Activated CD8-positive, alpha-beta memory T cell treated with anti-CD3 and anti-CD28 coated beads for 24 hours (primary cell): ENCODE measurements around the gene CIPC.

Source experiments
- DNase-seq: peaks from one replicate; pipeline ENCODE4 v3.0.0-alpha.2; 2020

CIPC gene

DNA sequence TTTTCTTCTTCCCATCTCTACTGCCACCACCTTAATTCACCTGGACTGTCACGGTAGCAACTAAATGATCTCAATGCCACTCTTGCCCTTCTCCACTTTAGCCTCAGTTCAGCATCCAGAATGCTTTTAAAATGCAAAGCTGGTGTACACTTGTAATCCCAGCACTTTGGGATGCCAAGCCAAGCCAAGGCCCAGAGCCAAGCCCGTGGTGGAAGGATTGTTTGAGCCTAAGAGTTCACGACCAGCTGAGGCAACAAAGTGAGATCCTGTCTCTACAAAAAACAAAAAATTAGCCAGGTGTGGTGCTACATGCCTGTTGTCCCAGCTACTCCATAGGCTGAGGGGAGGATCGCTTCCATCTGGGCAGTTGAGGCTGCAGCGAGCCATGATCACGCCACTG lies 5.9 kb downstream of the CIPC start:
- no peak for DNase-seq

DNA sequence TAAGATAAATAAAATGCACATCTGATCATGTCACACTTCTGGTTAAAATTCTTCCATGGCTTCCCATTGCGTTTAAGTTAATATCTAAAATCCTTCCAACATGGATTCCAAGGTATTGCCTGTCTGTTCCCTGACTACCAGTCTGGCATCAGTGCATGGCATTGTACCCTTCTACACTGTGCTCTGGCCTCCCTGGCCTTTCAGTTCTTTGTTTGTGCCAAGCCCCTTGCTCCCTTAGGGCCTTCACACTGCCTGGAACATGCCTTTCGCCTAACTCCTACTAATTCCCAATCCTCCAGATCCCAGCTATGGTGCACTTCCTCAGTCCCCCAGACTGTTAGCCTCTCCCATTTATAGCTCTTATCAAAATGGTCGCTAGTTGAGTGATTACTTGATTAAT lies 6.3 kb downstream of the CIPC start:
- DNase-seq, result no peak

- DNase-seq, result no peak
Observed at GRCh38 chr14:77105145-77105939, 7.3 kb downstream of the CIPC start.

- no peak for DNase-seq
Observed at GRCh38 chr14:77106666-77107065, 8.6 kb downstream of the CIPC start.

DNA sequence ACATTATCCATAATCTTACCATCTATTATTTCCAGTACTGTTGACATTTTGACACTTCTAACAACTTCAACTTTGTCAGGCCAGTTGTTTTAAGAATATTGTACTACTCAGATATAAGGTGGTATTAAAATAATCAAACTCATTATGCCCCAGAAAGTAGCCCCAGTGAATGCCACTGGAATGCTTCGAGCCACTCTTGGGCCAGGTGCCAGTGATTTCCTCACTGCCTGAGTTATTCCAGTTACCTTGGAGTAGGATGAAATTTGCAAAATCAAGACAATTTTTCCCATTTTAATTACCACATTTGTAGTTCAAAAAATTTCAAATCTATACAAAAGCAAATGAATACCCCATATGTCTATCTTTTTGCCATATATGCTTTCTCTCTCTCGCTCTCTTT lies 9.2 kb downstream of the CIPC start:
- DNase-seq, result no peak

DNA sequence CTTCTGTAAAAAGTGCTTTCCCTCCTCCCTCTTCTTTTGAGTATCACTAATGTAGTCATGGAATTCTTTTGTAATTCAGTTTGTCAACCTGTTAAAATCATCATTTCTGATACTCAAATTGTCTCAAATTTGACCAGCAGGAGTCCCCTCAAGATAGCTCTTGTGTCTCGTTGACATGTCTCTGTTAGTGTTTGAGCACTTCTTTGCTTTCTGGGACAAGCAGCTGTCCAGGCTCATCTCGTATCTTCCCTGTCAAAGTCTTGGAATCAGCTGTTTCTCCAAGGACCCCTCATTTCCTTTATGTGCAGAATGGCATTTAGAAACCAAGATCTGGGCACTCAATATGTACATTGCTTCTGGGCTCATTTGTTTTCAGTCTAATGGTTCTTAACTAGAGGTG lies 10.7 kb downstream of the CIPC start:
- no peak for DNase-seq

- no peak for DNase-seq
Observed at GRCh38 chr14:77109656-77110055, 11.6 kb downstream of the CIPC start.

- DNase-seq, result no peak
Observed at GRCh38 chr14:77110286-77110685, 12.2 kb downstream of the CIPC start.

DNA sequence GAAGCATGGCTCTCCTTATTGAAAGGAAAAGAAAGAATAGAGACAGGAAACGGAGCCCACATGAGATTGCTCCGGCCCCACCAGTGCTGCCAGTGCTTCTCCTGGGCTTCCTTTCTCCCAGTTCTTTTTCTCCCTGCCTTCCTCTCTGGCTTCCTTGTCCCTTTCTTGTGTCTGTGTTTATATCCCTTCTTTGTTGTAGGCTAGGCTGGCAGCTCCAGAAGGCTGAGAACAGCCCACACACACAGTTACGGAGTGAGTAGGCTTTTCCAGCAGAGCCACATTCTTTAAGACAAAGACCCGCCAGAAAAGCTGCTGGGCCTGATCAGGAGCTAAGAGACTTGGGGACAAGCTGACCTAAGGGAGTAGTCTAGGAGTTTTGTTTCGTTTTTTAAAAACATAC lies 13.0 kb downstream of the CIPC start:
- DNase-seq, result no peak

GRCh38 chr14:77113644-77114043 lies 15.6 kb downstream of the CIPC start:
- no peak for DNase-seq

DNA sequence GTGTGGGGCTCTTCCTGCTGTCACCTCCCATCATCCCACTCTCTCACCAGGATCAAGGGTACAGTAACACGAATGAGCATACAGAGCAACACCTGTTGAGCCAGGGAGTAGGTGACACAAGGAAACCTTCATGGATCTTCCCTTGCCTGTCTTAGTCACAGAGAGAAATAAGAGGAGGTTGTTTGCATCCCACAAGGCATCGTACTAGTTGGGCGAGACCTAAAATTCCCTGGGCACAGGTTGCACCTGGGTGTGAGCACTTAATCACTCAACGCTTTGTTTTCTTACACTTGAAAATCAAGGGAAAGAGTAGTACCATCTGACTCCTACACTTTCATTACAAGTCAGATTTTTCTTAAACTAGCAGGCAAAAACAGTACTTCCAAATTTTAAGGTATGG lies 16.6 kb downstream of the CIPC start:
- DNase-seq, result no peak

DNA sequence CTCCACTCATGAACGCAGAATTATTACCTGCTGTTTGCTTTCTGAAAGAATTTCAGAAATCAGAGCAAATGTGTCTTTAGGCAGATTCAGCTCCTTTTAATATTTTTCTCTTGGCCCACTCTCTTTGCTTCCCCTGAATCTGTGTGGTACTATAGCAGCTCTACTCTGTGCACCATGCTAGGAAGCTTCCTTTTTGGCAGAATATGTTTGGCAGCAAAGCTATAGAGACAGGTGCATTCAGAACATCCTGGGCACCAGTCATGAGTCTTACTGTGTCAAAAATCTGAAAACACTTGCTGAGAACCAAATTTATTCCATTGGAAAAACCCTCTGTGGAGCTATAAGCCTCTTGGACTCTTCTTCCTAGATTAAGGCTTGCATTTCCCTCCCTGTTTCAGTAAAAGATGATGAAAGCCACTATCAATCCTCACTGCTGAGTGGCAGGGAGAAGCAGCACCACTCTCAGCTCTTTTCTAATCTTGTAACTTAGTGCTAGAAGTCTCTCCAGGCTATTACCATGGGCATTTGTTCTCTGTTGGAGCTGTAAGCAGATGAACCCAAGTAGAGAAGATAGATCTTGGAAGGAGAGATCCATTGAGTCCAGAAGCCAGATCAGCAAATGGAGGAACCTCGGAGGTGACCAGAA lies 18.2 kb downstream of the CIPC start:
- no peak for DNase-seq

GRCh38 chr14:77119851-77120250 lies 21.8 kb downstream of the CIPC start:
- no peak for DNase-seq

DNA sequence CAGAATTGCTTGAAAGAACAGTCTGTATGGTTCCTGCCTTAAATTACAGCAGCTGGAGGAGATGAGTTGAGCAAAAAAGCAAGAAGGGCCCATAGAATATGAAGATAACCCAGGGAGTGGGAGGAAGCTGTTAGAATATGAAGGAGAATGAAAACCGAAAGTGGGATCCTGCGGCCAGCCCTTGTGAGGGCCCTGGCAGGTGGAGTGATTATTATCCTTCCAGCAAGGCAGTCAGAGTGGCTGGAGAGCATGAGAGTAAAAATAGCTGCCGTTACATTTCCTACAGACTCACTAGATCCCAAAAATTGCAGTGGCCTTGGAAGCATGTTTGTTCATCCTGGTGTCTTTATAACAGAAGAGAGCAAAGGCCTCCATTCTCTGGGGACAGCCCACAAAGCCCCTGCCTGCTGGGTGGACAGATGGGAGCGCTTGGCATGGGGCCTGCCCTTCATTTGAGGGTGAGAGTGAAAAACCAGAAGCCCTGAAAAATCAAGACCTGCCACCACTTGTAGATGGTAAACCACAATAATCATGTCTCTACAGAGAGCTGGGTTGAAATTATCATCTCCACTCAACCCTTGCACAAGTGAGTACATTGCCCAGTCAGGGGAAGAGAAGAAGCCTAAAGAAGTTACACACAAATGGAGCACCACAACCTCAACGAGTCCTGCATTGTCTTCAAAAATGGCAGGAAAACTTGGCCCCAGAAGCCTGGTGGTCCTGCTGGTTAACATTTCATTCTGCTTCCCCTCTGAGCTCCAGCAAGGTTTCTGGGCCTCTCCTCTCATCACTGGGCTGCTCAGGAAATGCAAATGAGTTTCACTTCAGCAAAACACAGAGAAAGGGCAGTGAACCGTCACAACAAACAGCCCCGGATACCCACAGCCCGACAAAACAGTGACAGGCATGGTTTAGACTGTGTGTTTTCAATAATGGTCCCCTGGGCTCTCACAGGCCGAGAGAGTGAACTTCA lies 23.0 kb downstream of the CIPC start:
- peak; percentile 60 for DNase-seq

DNA sequence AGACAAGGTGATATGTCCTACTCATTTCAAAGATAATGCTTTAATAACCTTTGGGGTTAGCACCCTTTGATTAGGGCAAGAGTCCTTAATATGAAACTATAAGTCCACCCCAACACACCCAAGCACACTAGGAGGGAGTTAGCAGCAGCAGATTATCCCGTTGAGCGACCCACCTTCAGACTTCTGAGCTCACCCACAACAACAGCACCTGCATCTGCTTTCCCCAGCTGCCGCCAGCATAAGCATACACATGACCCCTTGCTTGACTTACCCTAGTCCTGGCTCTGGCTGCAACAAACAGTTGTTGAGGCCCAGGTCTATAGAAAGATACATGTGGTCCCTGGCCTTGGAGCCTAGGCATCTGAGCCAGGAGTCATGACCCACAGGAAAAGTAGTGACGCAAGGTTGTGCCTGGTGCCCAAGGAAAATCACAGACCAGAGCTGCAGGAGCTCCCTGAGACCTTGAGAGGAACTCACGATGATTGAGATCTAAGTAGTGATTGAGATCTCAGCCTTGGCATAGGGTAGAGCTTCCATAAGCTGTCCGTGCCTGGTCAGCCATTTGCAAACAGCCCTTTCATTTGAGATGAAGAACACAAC lies 24.6 kb downstream of the CIPC start:
- no peak for DNase-seq

- DNase-seq, result no peak
Observed at GRCh38 chr14:77123381-77124325, 25.6 kb downstream of the CIPC start.

DNA sequence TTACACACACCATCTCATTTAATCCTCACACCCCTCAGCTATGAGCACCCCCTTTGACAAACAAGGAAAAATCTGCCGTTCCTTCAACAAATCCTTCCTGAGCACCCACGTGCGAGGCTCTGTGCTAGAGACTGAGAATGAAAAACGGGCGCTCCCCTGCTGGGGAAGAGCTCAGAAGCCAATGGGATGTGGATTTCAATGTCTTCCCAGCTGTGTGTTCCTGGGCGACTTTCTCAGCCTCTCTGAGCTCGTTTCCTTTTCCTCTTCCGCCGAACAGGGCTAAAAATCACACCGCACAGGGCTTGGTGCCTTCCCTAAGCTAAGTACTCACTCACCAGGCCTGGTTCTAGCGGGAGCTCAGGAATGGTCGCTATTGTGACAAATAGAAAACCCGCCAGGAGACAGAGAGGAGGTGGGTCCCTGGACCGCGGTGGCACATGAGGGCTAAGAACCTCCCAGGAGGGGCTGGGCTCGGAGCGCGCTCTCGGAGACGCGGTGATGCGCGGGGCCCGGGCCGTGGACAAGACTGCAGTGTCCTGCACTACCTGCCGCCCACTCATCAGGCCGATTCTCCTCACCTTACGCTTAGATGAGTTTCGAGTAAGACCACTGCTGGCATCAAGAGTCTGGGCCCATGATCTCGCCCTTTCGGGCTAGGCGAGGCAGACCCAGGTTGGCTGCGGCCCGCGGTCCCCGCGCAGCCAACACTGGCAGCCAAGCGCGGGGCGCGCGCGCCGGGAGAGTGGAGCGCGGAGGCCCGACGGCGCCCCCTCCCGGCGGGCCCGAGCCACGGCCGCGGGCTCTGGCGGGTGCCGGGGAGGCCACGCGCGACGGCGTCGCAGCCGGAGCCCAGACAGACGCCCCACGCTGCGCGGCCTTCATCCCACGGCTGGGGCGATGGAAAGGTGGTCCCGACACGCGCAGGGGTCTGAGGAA lies 26.6 kb downstream of the CIPC start:
- peak; percentile 84 for DNase-seq

GRCh38 chr14:77125281-77125801 lies 27.3 kb downstream of the CIPC start:
- no peak for DNase-seq

- no peak for DNase-seq
Observed at GRCh38 chr14:77125823-77126325, 27.8 kb downstream of the CIPC start.

DNA sequence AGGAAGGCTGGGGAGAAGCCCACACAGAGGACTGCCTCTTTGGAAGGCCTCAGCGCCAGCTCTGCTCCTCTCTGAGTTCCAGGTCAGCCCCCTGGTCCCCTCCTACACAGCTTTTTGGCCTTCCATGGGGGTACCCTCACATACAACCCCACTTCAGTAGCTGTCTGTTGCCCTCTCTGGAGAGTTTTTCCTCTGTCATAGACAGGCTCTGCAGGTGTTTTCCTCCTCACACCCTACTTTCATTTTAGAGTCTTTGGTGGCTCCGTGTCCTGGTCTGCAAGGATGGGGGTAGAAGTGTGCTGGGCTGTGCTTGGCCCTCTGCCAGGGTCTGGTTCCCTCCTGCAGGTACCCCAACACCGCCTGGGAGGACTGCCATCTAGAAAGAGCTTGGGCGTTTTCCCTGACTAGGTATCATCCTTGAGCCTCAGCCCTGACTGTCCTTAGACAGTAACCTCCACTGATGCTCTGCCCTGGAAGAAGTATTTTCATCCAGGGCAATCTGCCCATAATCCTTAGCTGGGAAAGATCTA lies 28.5 kb downstream of the CIPC start:
- DNase-seq, result no peak
